B cell (primary cell): Measurements from ENCODE around the gene CLOCK. TPM values are rescaled to one million over a fixed set of nuclear protein-coding genes. Genes with fewer than 3 reads are reported as not detected.

Source experiments
- ATAC-seq: fragments of 200-7000 bp; cut with Tn5 transposase; one replicate; pipeline ENCODE4 v1.10.0; 2021; ENCODE audit warnings: low read depth, mild to moderate bottlenecking, moderate number of reproducible peaks, moderate library complexity
- CTCF ChIA-PET: fragments of 350-600 bp; sonication (Branson Sonifier 250); formaldehyde crosslinking; loops from one replicate; lab custom pipeline; 2021; ENCODE audit warnings: antibody characterized with exemption, inconsistent platforms; lab: Charles Lee
- POLR2A ChIA-PET: fragments of 350-600 bp; sonication (Branson Sonifier 250); formaldehyde crosslinking; loops from one replicate; lab custom pipeline; 2021; ENCODE audit warnings: antibody characterized with exemption; lab: Charles Lee
- DNase-seq: peaks from one replicate; pipeline ENCODE4 v3.0.0; 2013
- H2AFZ ChIP-seq: 2 replicates; pipeline ENCODE4 v1.6.1; 2012; ENCODE audit warnings: mild to moderate bottlenecking, low read depth, low read length; ENCODE audit not compliant: insufficient read depth, poor library complexity, severe bottlenecking
- H3K27ac ChIP-seq, 2 donors: 1 replicate in 1 of 2; 2 replicates in 1 of 2; pipeline ENCODE4 v1.5.1; 2012 to 2013; ENCODE audit warnings: low read length in 2 of 2, mild to moderate bottlenecking in 2 of 2, moderate library complexity in 1 of 2
- H3K27me3 ChIP-seq, 4 experiments: fragments of 200-600 bp in 1 of 4; sonication (generic) in 1 of 4; replicated peaks in 1 of 4; 1 replicate in 2 of 4; 2 replicates in 2 of 4; pipeline versions ENCODE4 v1.6.1 to v1.7.0; 2013 to 2016; ENCODE audit warnings: low read length in 3 of 4, mild to moderate bottlenecking in 2 of 4, mixed read lengths in 1 of 4, moderate library complexity in 1 of 4; ENCODE audit not compliant: insufficient read depth in 4 of 4, control insufficient read depth in 3 of 4; ENCODE audit errors: control extremely low read depth in 1 of 4
- H3K36me3 ChIP-seq, 2 experiments: replicated peaks in 1 of 2; 1 replicate in 1 of 2; 2 replicates in 1 of 2; pipeline versions ENCODE4 v1.6.1 to v1.7.1; 2013; ENCODE audit warnings: low read length in 1 of 2; ENCODE audit not compliant: insufficient read depth in 2 of 2, control insufficient read depth in 1 of 2; ENCODE audit errors: control extremely low read depth in 1 of 2, extremely low read depth in 1 of 2
- H3K4me1 ChIP-seq, 2 donors: fragments of 200-600 bp in 1 of 2; sonication (generic) in 1 of 2; 1 replicate in 1 of 2; 2 replicates in 1 of 2; pipeline versions ENCODE4 v1.5.1 to v1.6.1; 2013 to 2017; ENCODE audit warnings: low read length in 2 of 2; ENCODE audit not compliant: control insufficient read depth in 2 of 2, insufficient read depth in 2 of 2
- H3K4me2 ChIP-seq: replicated peaks from 2 replicates; pipeline ENCODE3; 2012; ENCODE audit warnings: mild to moderate bottlenecking, low read depth, low read length; ENCODE audit not compliant: poor library complexity, severe bottlenecking
- H3K4me3 ChIP-seq, 5 experiments: fragments of 200-600 bp in 1 of 5; sonication (generic) in 1 of 5; 1 replicate in 3 of 5; 2 replicates in 2 of 5; pipeline versions ENCODE4 v1.5.1 to v1.7.0; 2011 to 2016; ENCODE audit warnings: low read length in 4 of 5, mild to moderate bottlenecking in 4 of 5, low read depth in 2 of 5, control low read depth in 1 of 5, moderate library complexity in 1 of 5; ENCODE audit not compliant: insufficient read depth in 1 of 5; ENCODE audit errors: control extremely low read depth in 1 of 5, extremely low read depth in 1 of 5
- H3K79me2 ChIP-seq: fragments of 200-600 bp; sonication (generic); one replicate; pipeline ENCODE4 v1.6.0; 2016; ENCODE audit warnings: low read length; ENCODE audit not compliant: control insufficient read depth, insufficient read depth
- H3K9ac ChIP-seq: fragments of 200-600 bp; sonication (generic); 2 replicates; pipeline ENCODE4 v1.6.1; 2017; ENCODE audit warnings: mild to moderate bottlenecking, low read length, moderate library complexity
- H3K9me3 ChIP-seq, 3 donors: one replicate each; pipeline versions ENCODE4 v1.6.1 to v1.7.1; 2013; ENCODE audit warnings: low read length in 2 of 3; ENCODE audit not compliant: control insufficient read depth in 2 of 3, insufficient read depth in 1 of 3; ENCODE audit errors: control extremely low read depth in 1 of 3
- H4K20me1 ChIP-seq: 2 replicates; pipeline ENCODE4 v1.6.0; 2012; ENCODE audit warnings: mild to moderate bottlenecking, low read length; ENCODE audit not compliant: insufficient read depth, control insufficient read depth, poor library complexity, severe bottlenecking
- H3K27ac Mint-ChIP-seq: one replicate; pipeline ENCODE4 v1.8.0; 2021; ENCODE audit warnings: mixed read lengths
- H3K27me3 Mint-ChIP-seq: one replicate; pipeline ENCODE4 v1.8.0; 2021; ENCODE audit warnings: mixed read lengths
- H3K4me1 Mint-ChIP-seq: one replicate; pipeline ENCODE4 v1.8.0; 2021; ENCODE audit warnings: mixed read lengths
- H3K4me3 Mint-ChIP-seq: one replicate; pipeline ENCODE4 v1.8.0; 2021; ENCODE audit warnings: mixed read lengths
- H3K9me3 Mint-ChIP-seq: one replicate; pipeline ENCODE4 v1.8.0; 2022; ENCODE audit warnings: mixed read lengths; ENCODE audit not compliant: insufficient read depth
- CTCF ChIP-seq: fragments of 200-600 bp; IDR thresholded peaks from one replicate; pipeline ENCODE4 v1.8.0; 2022; ENCODE audit warnings: antibody characterized with exemption, mild to moderate bottlenecking
- EZH2 ChIP-seq: IDR thresholded peaks from 2 replicates; pipeline ENCODE4 v1.6.1; 2012; ENCODE audit warnings: borderline replicate concordance, low read depth, mild to moderate bottlenecking, moderate library complexity, low read length; ENCODE audit not compliant: insufficient read depth, poor library complexity, severe bottlenecking
- intact Hi-C: fragments of 100-400 bp; cut with micrococcal nuclease; formaldehyde crosslinking; loops from one replicate; pipeline ENCODE4 v1.10.0; 2022
- polyA plus RNA-seq: library from polyadenylated mRNA; depleted of rRNA; stranded (reverse); fragments of >200 nt; gene quantifications from 2 replicates; pipeline ENCODE4 v1.2.3, GENCODE V29; 2012
- total RNA-seq, 2 donors: library from RNA; stranded (reverse); fragments of 120-200 nt in 1 of 2; gene quantifications; 1 replicate in 1 of 2; 2 replicates in 1 of 2; pipeline versions ENCODE4 v1.2.3 to v1.2.4, GENCODE V29; 2013 to 2022

Gene CLOCK
- total and polyA plus RNA-seq, 2 donors (not counting 1 experiment from before 2014, with no cell fraction given): 2.8 to 14.2 TPM

GRCh38 chr4:55538531-55538930 lies 8.2 kb downstream of the CLOCK start:
- ATAC-seq (no peak), DNase-seq (no peak)
- no peak overlapping the region for H2AFZ ChIP-seq
- TF ChIP-seq EZH2 (no peak), CTCF (no peak)
- H3K9me3 ChIP-seq: peaks cover 0 to 6% (median 0%) of the 10 kb centered on the region in 3 donors
- no peak overlapping the region for H3K4me3 Mint-ChIP-seq
- H3K9ac ChIP-seq: no peak overlapping the region
- H3K9me3 Mint-ChIP-seq: no peaks in the 10 kb centered on the region
- H3K27ac ChIP-seq: no peak overlapping the region
- peaks cover 14% of the 10 kb centered on the region for H3K4me1 Mint-ChIP-seq
- ChIA-PET POLR2A (interaction anchor here (0.7 kb wide), 1 partner anchor 897 kb away, joined by 3 read pairs; no protein-coding TSS in a partner anchor), CTCF (interaction anchor here (0.9 kb wide), 1 partner anchor 8 kb away, joined by 3 read pairs; the partner anchor contains the start of gene CLOCK)
- no peak overlapping the region for H3K27ac Mint-ChIP-seq
- peaks cover 61% of the 10 kb centered on the region for H3K79me2 ChIP-seq
- H3K4me2 ChIP-seq: no peak overlapping the region
- H3K4me1 ChIP-seq: peaks cover 0 to 4% of the 10 kb centered on the region in 2 donors
- H4K20me1 ChIP-seq: peaks cover 7% of the 10 kb centered on the region
- no peaks in the 10 kb centered on the region for H3K27me3 Mint-ChIP-seq
- intact Hi-C loops: no loop called here
- no peaks in the 10 kb centered on the region for H3K36me3 ChIP-seq
- H3K4me3 ChIP-seq: no peak overlapping the region
- H3K27me3 ChIP-seq: no peaks in the 10 kb centered on the region

- H3K27ac Mint-ChIP-seq: no peak overlapping the region
- CTCF ChIA-PET: no interaction called here
- no peak overlapping the region for H3K27ac ChIP-seq
- H3K36me3 ChIP-seq: no peaks in the 10 kb centered on the region
- no peak overlapping the region for H3K4me2 ChIP-seq
- peaks cover 2 to 8% (median 7%) of the 10 kb centered on the region in 3 donors for H3K9me3 ChIP-seq
- no peak overlapping the region for H3K4me3 Mint-ChIP-seq
- POLR2A ChIA-PET: no interaction called here
- H3K4me3 ChIP-seq: no peak overlapping the region
- no peaks in the 10 kb centered on the region for H3K9me3 Mint-ChIP-seq
- peaks cover 11% of the 10 kb centered on the region for H3K4me1 Mint-ChIP-seq
- H2AFZ ChIP-seq: no peak overlapping the region
- intact Hi-C loops: no loop called here
- H3K27me3 Mint-ChIP-seq: no peaks in the 10 kb centered on the region
- peaks cover 79% of the 10 kb centered on the region for H3K79me2 ChIP-seq
- no peak overlapping the region for H3K9ac ChIP-seq
- H3K27me3 ChIP-seq: no peaks in the 10 kb centered on the region
- H4K20me1 ChIP-seq: peaks cover 11% of the 10 kb centered on the region
- ATAC-seq (no peak), DNase-seq (no peak)
- peaks cover 0 to 4% of the 10 kb centered on the region in 2 donors for H3K4me1 ChIP-seq
- TF ChIP-seq EZH2 (no peak), CTCF (no peak)
Measured at GRCh38 chr4:55534306-55534705, 12.4 kb downstream of the CLOCK start.
